H1 (cell line): ENCODE measurements around the gene CCDC141. TPM values are rescaled to one million over a fixed set of nuclear protein-coding genes. Genes with fewer than 3 reads are reported as not detected.

Experiments
- CHD7 ChIP-seq: fragments of 300-600 bp; sonication (generic); IDR thresholded peaks from 2 replicates; pipeline ENCODE4 v1.7.1; 2012; ENCODE audit warnings: low read length, moderate library complexity, mild to moderate bottlenecking, inconsistent platforms; ENCODE audit not compliant: insufficient replicate concordance
- CTCF ChIP-seq, 3 experiments: IDR thresholded peaks; 1 replicate in 2 of 3; 2 replicates in 1 of 3; pipeline versions ENCODE4 v1.5.1 to v1.6.1; 2011; ENCODE audit warnings: low read length in 3 of 3, mild to moderate bottlenecking in 3 of 3, inconsistent platforms in 2 of 3, low read depth in 1 of 3, moderate library complexity in 1 of 3; ENCODE audit not compliant: insufficient read depth in 1 of 3; ENCODE audit errors: control extremely low read depth in 1 of 3
- EZH2 ChIP-seq: fragments of 200-600 bp; sonication (generic); IDR thresholded peaks from 2 replicates; pipeline ENCODE4 v1.7.1; 2012; ENCODE audit warnings: low read depth, mild to moderate bottlenecking, moderate library complexity, low read length, inconsistent platforms; ENCODE audit not compliant: severe bottlenecking
- HDAC6 ChIP-seq: IDR thresholded peaks from one replicate; pipeline ENCODE4 v1.7.1; 2012; ENCODE audit warnings: low read depth, mild to moderate bottlenecking, inconsistent platforms, low read length, moderate library complexity
- JUND ChIP-seq: IDR thresholded peaks from 2 replicates; pipeline ENCODE4 v1.6.1; 2011; ENCODE audit warnings: mild to moderate bottlenecking, improper control_type of control experiment, low read length
- KDM1A ChIP-seq: fragments of 200-600, 300-600 bp; sonication (generic); IDR thresholded peaks from 2 replicates; pipeline ENCODE4 v1.7.1; 2016; ENCODE audit warnings: mild to moderate bottlenecking, low read length, borderline replicate concordance
- KDM4A ChIP-seq: IDR thresholded peaks from one replicate; pipeline ENCODE4 v1.7.1; 2012; ENCODE audit warnings: low read depth, mild to moderate bottlenecking, moderate library complexity, low read length, inconsistent platforms; ENCODE audit not compliant: severe bottlenecking
- PHF8 ChIP-seq: fragments of 200-600 bp; sonication (generic); conservative IDR thresholded peaks from 2 replicates; pipeline ENCODE4 v1.7.1; 2012; ENCODE audit warnings: low read depth, mild to moderate bottlenecking, inconsistent platforms, low read length, moderate library complexity
- SUZ12 ChIP-seq: fragments of 200-600 bp; sonication (generic); IDR thresholded peaks from 2 replicates; pipeline ENCODE4 v1.6.1; 2012; ENCODE audit warnings: mild to moderate bottlenecking, inconsistent platforms, low read length, moderate library complexity, mixed read lengths
- polyA plus RNA-seq, 7 experiments: library from polyadenylated mRNA; depleted of rRNA in 3 of 7; stranded (reverse) in 5 of 7; unstranded in 2 of 7; fragments of >200 nt in 5 of 7; fragments of 200-250 nt in 2 of 7; gene quantifications; 1 replicate in 5 of 7; 2 replicates in 1 of 7; 4 replicates in 1 of 7; pipeline versions ENCODE4 v1.2.1 to v1.2.3, GENCODE V29; 2011 to 2013; ENCODE audit warnings: missing spikeins in 2 of 7, mixed read lengths in 2 of 7
- total RNA-seq: library from RNA; stranded (reverse); fragmentation: NEBNext Ultra II Directional; extraction: Animal tissue kit (Norgen Biotek cat#: 25700); gene quantifications from 2 replicates; pipeline ENCODE4 v1.2.1, GENCODE V29; 2021

The CCDC141 gene
- total and polyA plus RNA-seq, 2 of the 8 experiments (the other 6 are each of a cell fraction or from before 2014, with no cell fraction given), result 0.56 to 21.6 TPM

GRCh38 chr2:178787934-178788333 lies 262.0 kb downstream of the CCDC141 start (continued):
- no peak for TF ChIP-seq CHD7
- TF ChIP-seq CTCF (IDR thresholded peaks at IDR 0.05; ENCODE audit: control extremely low read depth in 1 of 3, insufficient read depth in 1 of 3, low read depth in 1 of 3, low read length in 3 of 3), result no peak
- no peak for TF ChIP-seq KDM1A
- TF ChIP-seq HDAC6, result no peak
- TF ChIP-seq EZH2, result no peak
- TF ChIP-seq SUZ12, result no peak
- no peak for TF ChIP-seq JUND
- no peak for TF ChIP-seq PHF8
- TF ChIP-seq KDM4A, result no peak
- TF ChIP-seq, all 59 proteins: peak for 0
